Measurements from ENCODE around the gene JUNB. TPM values are rescaled to one million over a fixed set of nuclear protein-coding genes. Genes with fewer than 3 reads are reported as not detected.

The JUNB gene
- total RNA-seq, 1 experiment from 2014 or later: 116 TPM

DNA sequence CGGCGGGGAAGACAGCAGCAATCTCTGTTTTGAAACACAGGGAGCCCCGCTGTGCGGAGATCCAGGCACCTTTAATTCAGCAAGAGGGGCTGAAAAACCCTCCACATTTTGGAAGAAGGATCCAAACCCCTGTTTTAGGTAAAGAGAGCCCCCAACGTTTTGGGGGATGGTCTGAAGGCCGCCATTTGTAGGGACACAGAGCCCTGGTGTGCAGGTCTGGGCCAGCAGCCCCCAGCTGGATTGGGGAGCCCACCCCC, 12.5 kb upstream of the JUNB start:
- TF ChIP-seq CTCF (IDR thresholded peaks at IDR 0.05; ENCODE audit: unreplicated experiment): no peak
- Mint-ChIP-seq H3K27ac (ENCODE audit: unreplicated experiment) (peak overlapping the region; percentile 93), H3K4me1 (ENCODE audit: low read depth, unreplicated experiment) (peaks cover 12% of the 10 kb centered on the region), H3K4me3 (ENCODE audit: low read depth, unreplicated experiment) (peak overlapping the region; percentile 76), H3K27me3 (ENCODE audit: unreplicated experiment) (no peaks in the 10 kb centered on the region), H3K9me3 (ENCODE audit: low read depth, unreplicated experiment) (no peaks in the 10 kb centered on the region), H3K36me3 (ENCODE audit: insufficient read depth, unreplicated experiment) (peaks cover 46% of the 10 kb centered on the region)
- CTCF ChIA-PET: interaction anchor here (0.7 to 2.9 kb wide), 3 partner anchors 10 to 69 kb away, joined by 3 to 17 read pairs (median 5); partner anchors contain the start of gene JUNB
- intact Hi-C loops (cut with micrococcal nuclease; ENCODE audit: unreplicated experiment): no loop called here
- no peak for DNase-seq
- TSS peak; percentile 86 for BruUV-seq (replicated peaks)

DNA sequence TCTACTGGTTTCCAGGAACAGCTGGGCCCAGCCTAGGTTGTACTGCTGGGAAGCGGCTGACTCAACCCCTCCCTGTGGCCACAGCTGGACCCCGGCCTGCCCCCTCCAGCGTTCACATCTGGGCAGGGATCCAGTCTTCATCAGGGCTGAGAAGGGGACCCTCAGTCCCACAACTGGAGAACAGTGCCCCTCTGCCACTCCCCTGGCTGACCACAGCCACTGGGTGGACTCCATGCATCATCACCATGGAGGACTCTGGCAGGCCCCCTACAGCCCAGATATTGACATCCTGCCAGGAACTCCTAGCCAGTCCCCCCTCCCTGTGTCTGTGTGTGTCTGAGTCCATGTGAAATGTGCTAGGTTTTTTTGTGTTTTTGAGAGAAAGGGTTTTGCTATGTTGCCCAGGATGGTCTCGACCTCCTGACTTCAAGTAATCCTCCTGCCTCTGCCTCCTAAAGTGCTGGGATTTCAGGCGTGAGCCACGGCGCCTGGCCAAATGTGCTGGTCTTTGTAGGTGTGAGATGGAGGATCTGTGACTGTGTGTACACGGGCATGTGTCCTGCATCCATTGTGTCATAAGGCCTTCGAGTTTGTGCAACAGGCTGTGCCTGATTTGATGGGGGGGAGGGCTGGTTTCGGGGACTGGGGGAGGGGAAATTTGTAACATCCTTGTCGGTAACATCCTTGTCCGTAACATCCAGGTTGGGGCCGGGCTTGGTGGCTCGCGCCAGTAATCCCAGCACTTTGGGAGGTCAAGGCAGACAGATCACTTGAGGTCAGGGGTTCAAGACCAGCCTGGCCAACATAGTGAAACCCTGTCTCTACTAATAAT, 11.9 kb upstream of the JUNB start:
- H3K4me3 Mint-ChIP-seq (ENCODE audit: low read depth, unreplicated experiment): peak overlapping the region; percentile 76
- DNase-seq: peak; percentile 9
- CTCF ChIA-PET: interaction anchor here (2.9 kb wide), 1 partner anchor 13 kb away, joined by 17 read pairs; the partner anchor contains the start of gene JUNB
- no TSS peak for BruUV-seq (replicated peaks)
- no peaks in the 10 kb centered on the region for H3K27me3 Mint-ChIP-seq (ENCODE audit: unreplicated experiment)
- intact Hi-C loops (cut with micrococcal nuclease; ENCODE audit: unreplicated experiment): no loop called here
- peaks cover 8% of the 10 kb centered on the region for H3K4me1 Mint-ChIP-seq (ENCODE audit: low read depth, unreplicated experiment)
- H3K36me3 Mint-ChIP-seq (ENCODE audit: insufficient read depth, unreplicated experiment): peaks cover 41% of the 10 kb centered on the region
- H3K9me3 Mint-ChIP-seq (ENCODE audit: low read depth, unreplicated experiment): no peaks in the 10 kb centered on the region
- H3K27ac Mint-ChIP-seq (ENCODE audit: unreplicated experiment): peak overlapping the region; percentile 64
- TF ChIP-seq CTCF (IDR thresholded peaks at IDR 0.05; ENCODE audit: unreplicated experiment): no peak

DNA sequence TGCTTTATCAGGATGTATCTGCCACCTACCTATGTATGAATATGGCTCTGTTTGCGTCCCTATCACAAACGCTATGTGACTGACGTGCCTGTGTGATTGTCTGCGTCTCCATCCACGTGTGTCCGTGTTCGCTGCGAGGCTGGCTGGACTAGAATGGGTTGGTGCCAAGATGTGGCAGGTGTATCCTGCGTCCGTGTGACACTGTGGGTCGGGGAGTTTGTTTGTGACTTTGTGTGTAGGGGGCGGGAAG, 9.2 kb upstream of the JUNB start:
- Mint-ChIP-seq H3K36me3 (ENCODE audit: insufficient read depth, unreplicated experiment) (peaks cover 25% of the 10 kb centered on the region), H3K27me3 (ENCODE audit: unreplicated experiment) (no peaks in the 10 kb centered on the region), H3K4me1 (ENCODE audit: low read depth, unreplicated experiment) (peaks cover 8% of the 10 kb centered on the region), H3K27ac (ENCODE audit: unreplicated experiment) (no peak overlapping the region), H3K4me3 (ENCODE audit: low read depth, unreplicated experiment) (no peak overlapping the region), H3K9me3 (ENCODE audit: low read depth, unreplicated experiment) (no peaks in the 10 kb centered on the region)
- intact Hi-C loops (cut with micrococcal nuclease; ENCODE audit: unreplicated experiment): no loop called here
- CTCF ChIA-PET: interaction anchor here (1.0 kb wide), 1 partner anchor 11 kb away, joined by 3 read pairs; no protein-coding TSS in a partner anchor
- BruUV-seq (replicated peaks): no TSS peak
- TF ChIP-seq CTCF (IDR thresholded peaks at IDR 0.05; ENCODE audit: unreplicated experiment): no peak
- no peak for DNase-seq

DNA sequence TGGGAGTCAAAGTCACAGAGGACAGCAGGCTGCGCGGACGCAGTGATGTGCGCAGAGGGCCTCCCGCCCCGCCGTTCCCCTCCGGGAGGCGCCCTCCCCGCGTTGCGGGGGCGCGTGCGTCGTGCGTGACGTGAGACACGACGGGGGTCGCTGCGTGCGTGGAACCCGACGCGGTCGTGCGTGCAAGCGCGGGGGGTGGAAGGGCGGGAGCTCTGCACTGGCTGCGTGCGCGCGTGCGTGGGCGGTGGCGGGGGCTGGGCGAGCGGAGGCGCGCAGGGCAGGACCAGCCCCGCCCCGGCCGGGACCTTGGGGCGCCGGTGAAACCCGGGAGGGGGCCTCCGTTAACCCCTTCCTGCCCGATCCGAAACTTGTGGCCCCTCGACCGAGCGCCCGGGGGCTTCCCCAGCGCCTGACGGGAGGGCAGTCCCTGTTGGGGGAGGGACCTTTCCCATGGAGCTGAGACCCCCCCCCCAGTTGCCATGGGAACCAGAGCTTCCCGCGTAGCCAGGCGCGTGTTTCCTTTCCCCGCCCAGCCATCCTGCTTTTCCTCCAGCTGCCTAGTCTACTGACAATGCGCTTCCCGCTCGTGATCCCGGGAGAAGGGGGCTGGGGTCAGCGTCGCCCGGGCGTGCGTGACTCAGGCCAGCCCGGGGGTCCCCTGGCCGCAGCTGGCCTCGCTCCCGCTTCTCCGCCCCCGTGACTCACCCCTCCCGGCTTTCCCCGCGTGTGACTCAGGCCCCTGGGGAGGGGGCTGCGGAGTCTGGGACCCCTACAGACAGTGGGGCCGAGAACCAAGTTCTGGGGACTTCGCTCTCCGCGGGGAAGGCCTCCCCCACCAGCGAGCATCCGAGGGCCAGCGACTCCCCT, 8.6 kb upstream of the JUNB start:
- Mint-ChIP-seq H3K4me1 (ENCODE audit: low read depth, unreplicated experiment) (peaks cover 8% of the 10 kb centered on the region), H3K36me3 (ENCODE audit: insufficient read depth, unreplicated experiment) (peaks cover 23% of the 10 kb centered on the region), H3K27ac (ENCODE audit: unreplicated experiment) (no peak overlapping the region), H3K4me3 (ENCODE audit: low read depth, unreplicated experiment) (no peak overlapping the region), H3K9me3 (ENCODE audit: low read depth, unreplicated experiment) (no peaks in the 10 kb centered on the region), H3K27me3 (ENCODE audit: unreplicated experiment) (no peaks in the 10 kb centered on the region)
- intact Hi-C loops (cut with micrococcal nuclease; ENCODE audit: unreplicated experiment): no loop called here
- no TSS peak for BruUV-seq (replicated peaks)
- no peak for TF ChIP-seq CTCF (IDR thresholded peaks at IDR 0.05; ENCODE audit: unreplicated experiment)
- CTCF ChIA-PET: interaction anchor here (1.0 kb wide), 1 partner anchor 11 kb away, joined by 3 read pairs; no protein-coding TSS in a partner anchor
- DNase-seq: peak; percentile 67
